Measurements from ENCODE around the gene MAPK4. TPM values are rescaled to one million over a fixed set of nuclear protein-coding genes. Genes with fewer than 3 reads are reported as not detected.

The MAPK4 gene
- polyA plus RNA-seq, 1 experiment = not detected

DNA sequence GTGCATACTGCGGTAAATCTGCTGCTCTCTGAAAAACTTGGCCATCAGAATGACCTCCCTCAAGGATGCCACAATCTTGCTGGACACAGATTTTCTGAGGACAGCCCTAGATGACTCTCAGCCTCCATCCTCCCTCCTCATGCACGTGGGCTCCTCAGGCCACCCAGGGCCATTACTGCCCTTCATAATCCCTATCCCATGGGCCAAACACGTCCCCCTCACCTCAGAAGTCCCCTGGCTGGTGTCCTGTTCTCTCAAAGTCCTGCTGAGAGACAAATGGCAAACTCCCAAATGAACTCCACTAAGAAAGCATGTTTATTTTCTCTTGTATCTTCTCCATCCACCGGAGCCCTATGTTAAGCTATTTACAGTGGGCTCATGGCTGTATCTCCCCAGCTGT lies 134.3 kb downstream of the MAPK4 start:
- H3K27me3 ChIP-seq (ENCODE audit: control insufficient read depth, insufficient read depth, low read length) = no peaks in the 10 kb centered on the region
- TF ChIP-seq, protein P1, sequence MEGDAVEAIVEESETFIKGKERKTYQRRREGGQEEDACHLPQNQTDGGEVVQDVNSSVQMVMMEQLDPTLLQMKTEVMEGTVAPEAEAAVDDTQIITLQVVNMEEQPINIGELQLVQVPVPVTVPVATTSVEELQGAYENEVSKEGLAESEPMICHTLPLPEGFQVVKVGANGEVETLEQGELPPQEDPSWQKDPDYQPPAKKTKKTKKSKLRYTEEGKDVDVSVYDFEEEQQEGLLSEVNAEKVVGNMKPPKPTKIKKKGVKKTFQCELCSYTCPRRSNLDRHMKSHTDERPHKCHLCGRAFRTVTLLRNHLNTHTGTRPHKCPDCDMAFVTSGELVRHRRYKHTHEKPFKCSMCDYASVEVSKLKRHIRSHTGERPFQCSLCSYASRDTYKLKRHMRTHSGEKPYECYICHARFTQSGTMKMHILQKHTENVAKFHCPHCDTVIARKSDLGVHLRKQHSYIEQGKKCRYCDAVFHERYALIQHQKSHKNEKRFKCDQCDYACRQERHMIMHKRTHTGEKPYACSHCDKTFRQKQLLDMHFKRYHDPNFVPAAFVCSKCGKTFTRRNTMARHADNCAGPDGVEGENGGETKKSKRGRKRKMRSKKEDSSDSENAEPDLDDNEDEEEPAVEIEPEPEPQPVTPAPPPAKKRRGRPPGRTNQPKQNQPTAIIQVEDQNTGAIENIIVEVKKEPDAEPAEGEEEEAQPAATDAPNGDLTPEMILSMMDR (IDR thresholded peaks at IDR 0.05; ENCODE audit: insufficient read depth, low read depth, low read length) = no peak
- no peaks in the 10 kb centered on the region for H3K36me3 ChIP-seq (ENCODE audit: control insufficient read depth, insufficient read depth, low read length)
- CTCF ChIA-PET = no interaction called here
- DNase-seq (ENCODE audit: low read depth) = no peak
- POLR2A ChIA-PET = no interaction called here
- no peak overlapping the region for H3K4me3 ChIP-seq (ENCODE audit: low read depth, low read length)

DNA sequence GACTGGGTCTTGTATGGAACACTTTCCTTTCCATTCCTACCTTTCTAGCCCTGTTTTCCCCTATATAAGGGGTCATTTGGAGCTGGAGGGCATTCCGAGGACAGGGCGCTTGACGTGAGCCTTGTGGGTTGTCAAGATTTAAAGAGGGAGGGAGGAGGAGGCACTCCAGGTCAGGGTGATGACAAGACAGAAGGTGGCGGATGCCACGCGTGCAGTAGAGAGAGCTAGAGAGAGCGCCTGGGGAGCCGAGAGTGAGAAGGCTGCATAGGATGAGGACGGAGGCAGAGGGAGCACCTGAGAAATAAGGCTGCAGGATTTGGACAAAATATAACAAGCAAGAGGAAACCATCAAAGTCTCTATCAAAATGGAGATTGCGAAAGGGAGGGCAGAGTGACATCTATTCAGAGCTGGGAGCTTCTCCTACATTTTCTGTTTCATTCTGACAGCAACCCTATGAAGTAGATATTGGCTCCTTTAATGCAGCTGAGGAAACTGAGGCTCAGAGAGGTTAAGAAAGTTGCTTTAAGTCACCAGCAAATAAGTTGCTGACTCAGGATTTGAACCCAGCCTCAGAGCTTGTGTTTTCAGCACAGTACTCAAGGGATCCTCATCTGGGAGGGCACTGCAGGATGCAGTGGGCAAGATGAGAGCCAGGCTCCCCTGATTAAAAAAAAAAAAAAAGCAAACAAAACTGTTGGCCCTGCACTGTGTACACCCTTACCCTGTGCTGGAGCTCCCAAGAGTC lies 135.7 kb downstream of the MAPK4 start:
- Histone ChIP-seq H3K36me3 (ENCODE audit: control insufficient read depth, insufficient read depth, low read length) (no peaks in the 10 kb centered on the region), H3K4me3 (ENCODE audit: low read depth, low read length) (no peak overlapping the region), H3K27me3 (ENCODE audit: control insufficient read depth, insufficient read depth, low read length) (no peaks in the 10 kb centered on the region)
- ChIA-PET POLR2A (no interaction called here), CTCF (interaction anchor here (0.6 kb wide), 1 partner anchor 686 kb away, joined by 3 read pairs; no protein-coding TSS in a partner anchor)
- TF ChIP-seq, protein P1 (IDR thresholded peaks at IDR 0.05; ENCODE audit: insufficient read depth, low read depth, low read length) = no peak
- DNase-seq (ENCODE audit: low read depth) = no peak

DNA sequence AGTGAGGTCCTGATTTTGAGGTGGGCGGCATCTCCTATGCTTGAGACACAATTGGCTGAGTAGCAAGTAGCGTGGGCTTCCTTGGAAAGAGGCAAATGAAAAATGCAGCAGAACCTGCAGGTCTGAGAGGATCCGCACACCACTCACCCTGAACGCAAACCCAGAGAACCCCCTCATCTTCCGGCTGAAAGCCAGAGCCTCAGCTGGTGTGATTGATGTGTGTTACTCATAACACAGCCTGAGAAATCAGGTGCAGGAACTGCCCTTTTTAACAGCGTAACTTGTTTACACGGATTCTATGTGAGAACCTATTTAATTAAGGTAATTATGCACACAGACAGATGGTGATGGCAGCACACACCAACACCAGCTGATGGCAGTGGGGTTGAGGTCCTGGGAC lies 136.5 kb downstream of the MAPK4 start:
- no peak overlapping the region for H3K4me3 ChIP-seq (ENCODE audit: low read depth, low read length)
- TF ChIP-seq, protein P1 (IDR thresholded peaks at IDR 0.05; ENCODE audit: insufficient read depth, low read depth, low read length) = no peak
- no peaks in the 10 kb centered on the region for H3K27me3 ChIP-seq (ENCODE audit: control insufficient read depth, insufficient read depth, low read length)
- DNase-seq (ENCODE audit: low read depth) = no peak
- ChIA-PET CTCF (no interaction called here), POLR2A (no interaction called here)
- no peaks in the 10 kb centered on the region for H3K36me3 ChIP-seq (ENCODE audit: control insufficient read depth, insufficient read depth, low read length)

DNA sequence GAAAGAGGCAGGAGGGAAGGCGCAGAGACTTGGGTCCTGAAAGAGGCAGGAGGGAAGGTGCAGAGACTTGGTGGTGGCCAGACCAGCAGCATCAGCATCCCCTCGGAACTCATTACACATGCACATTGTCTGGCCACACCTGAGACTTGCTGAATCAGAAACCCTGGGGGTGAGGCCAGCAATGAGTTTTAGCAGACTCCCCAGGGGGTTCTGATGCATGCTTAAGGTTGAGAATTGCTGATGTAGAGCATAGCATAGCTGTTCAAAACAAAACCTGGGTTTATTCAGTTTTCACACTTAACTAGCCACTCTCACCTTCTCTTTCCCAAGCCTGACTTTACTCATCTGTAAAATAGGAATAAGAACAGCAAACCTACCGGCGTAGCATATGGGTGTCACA lies 137.0 kb downstream of the MAPK4 start:
- Histone ChIP-seq H3K27me3 (ENCODE audit: control insufficient read depth, insufficient read depth, low read length) (no peaks in the 10 kb centered on the region), H3K36me3 (ENCODE audit: control insufficient read depth, insufficient read depth, low read length) (no peaks in the 10 kb centered on the region), H3K4me3 (ENCODE audit: low read depth, low read length) (no peak overlapping the region)
- DNase-seq (ENCODE audit: low read depth) = no peak
- ChIA-PET CTCF (interaction anchor here (0.6 kb wide), 1 partner anchor 16 kb away, joined by 3 read pairs; no protein-coding TSS in a partner anchor), POLR2A (no interaction called here)
- TF ChIP-seq, protein P1 (IDR thresholded peaks at IDR 0.05; ENCODE audit: insufficient read depth, low read depth, low read length) = no peak

DNA sequence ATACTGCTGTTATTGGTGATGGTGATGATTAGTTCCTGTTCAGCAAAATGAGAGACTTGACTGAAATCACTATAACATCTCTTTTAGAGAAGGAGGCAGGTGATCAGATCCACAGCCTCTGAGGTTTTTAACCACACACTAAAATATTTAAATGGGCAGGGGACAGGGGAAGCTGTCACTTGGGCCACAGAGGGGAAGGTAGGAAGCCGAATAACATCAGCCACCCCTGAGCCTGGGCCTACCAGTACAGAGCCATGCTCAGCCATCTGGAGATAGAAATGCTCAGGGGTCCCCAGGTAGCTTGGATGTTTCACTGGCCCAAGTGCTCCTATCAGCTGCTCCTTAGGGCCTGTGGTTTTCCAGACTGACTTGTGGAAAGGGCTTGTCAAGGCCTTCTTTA lies 137.6 kb downstream of the MAPK4 start:
- H3K4me3 ChIP-seq (ENCODE audit: low read depth, low read length) = no peak overlapping the region
- H3K27me3 ChIP-seq (ENCODE audit: control insufficient read depth, insufficient read depth, low read length) = no peaks in the 10 kb centered on the region
- ChIA-PET CTCF (interaction anchor here (0.6 kb wide), 1 partner anchor 16 kb away, joined by 3 read pairs; no protein-coding TSS in a partner anchor), POLR2A (no interaction called here)
- no peaks in the 10 kb centered on the region for H3K36me3 ChIP-seq (ENCODE audit: control insufficient read depth, insufficient read depth, low read length)
- TF ChIP-seq, protein P1 (IDR thresholded peaks at IDR 0.05; ENCODE audit: insufficient read depth, low read depth, low read length) = no peak
- no peak for DNase-seq (ENCODE audit: low read depth)
